Suppressor macrophage treated with lipopolysaccharide for 1 hour (primary cell): Measurements from ENCODE around the gene PKN3.

ENCODE experiments used
- DNase-seq, 3 donors: peaks; one replicate each; pipeline ENCODE4 v3.0.0-alpha.2; 2020 to 2022

PKN3 gene

GRCh38 chr9:128718475-128718874, 16.2 kb downstream of the PKN3 start:
- no peak for DNase-seq

- no peak for DNase-seq
Observed at GRCh38 chr9:128719919-128720605, 17.8 kb downstream of the PKN3 start.

- no peak for DNase-seq
Observed at GRCh38 chr9:128720841-128721486, 18.7 kb downstream of the PKN3 start.

- no peak for DNase-seq
Observed at GRCh38 chr9:128721487-128722010, 19.2 kb downstream of the PKN3 start.

GRCh38 chr9:128722380-128723351, 20.4 kb downstream of the PKN3 start:
- no peak for DNase-seq

GRCh38 chr9:128723352-128723865, 21.1 kb downstream of the PKN3 start:
- peak in 2 of 3 donors; percentile 10 to 21 for DNase-seq

- DNase-seq, result peak; percentile 97 to 99 (median 98)
Observed at GRCh38 chr9:128723866-128724743, 21.8 kb downstream of the PKN3 start, which contains the start of gene ZDHHC12. Gene ZDHHC12, minus strand, starts transcription at chr9:128724127. Its CDS starts 34 bp downstream, at chr9:128724093.

- peak; percentile 69 to 78 (median 71) for DNase-seq
Observed at GRCh38 chr9:128724744-128725211, 22.5 kb downstream of the PKN3 start.

GRCh38 chr9:128727640-128728248, 25.4 kb downstream of the PKN3 start:
- DNase-seq, result no peak

GRCh38 chr9:128728298-128728697, 26.0 kb downstream of the PKN3 start:
- DNase-seq, result no peak

- DNase-seq, result no peak
Observed at GRCh38 chr9:128729302-128729701, 27.0 kb downstream of the PKN3 start.

GRCh38 chr9:128729766-128730517, 27.6 kb downstream of the PKN3 start:
- DNase-seq, result no peak

GRCh38 chr9:128731093-128731492, 28.8 kb downstream of the PKN3 start:
- DNase-seq, result no peak

GRCh38 chr9:128731691-128732090, 29.4 kb downstream of the PKN3 start:
- DNase-seq, result no peak

GRCh38 chr9:128732576-128732975, 30.3 kb downstream of the PKN3 start:
- no peak for DNase-seq

GRCh38 chr9:128733256-128733655, 31.0 kb downstream of the PKN3 start:
- peak; percentile 71 to 81 (median 76) for DNase-seq

GRCh38 chr9:128735373-128735772, 33.1 kb downstream of the PKN3 start:
- no peak for DNase-seq

- DNase-seq, result no peak
Observed at GRCh38 chr9:128742401-128742800, 40.1 kb downstream of the PKN3 start.

GRCh38 chr9:128743421-128743820, 41.1 kb downstream of the PKN3 start:
- no peak for DNase-seq

GRCh38 chr9:128747241-128747640, 44.9 kb downstream of the PKN3 start:
- DNase-seq, result no peak
